OCI-LY7 (cell line): ENCODE results near the gene FRMPD2. TPM values are rescaled to one million over a fixed set of nuclear protein-coding genes. Genes with fewer than 3 reads are reported as not detected.

Experiments
- BruUV-seq: library from RNA; stranded (reverse); fragments of 400-500 nt; replicated peaks from 2 replicates; lab custom pipeline; 2021; lab: Mats Ljungman, UMichigan
- CTCF ChIA-PET: fragments of 300-600 bp; sonication (Branson Sonifier 250); formaldehyde crosslinking; loops from one replicate; lab custom pipeline; 2022; ENCODE audit warnings: antibody characterized with exemption; ENCODE audit not compliant: unreplicated experiment; lab: Charles Lee
- POLR2A ChIA-PET: fragments of 300-600 bp; sonication (Branson Sonifier 250); formaldehyde crosslinking; loops from one replicate; lab custom pipeline; 2022; ENCODE audit warnings: antibody characterized with exemption; lab: Charles Lee
- DNase-seq: peaks from one replicate; pipeline ENCODE4 v3.0.0-alpha.2; 2015; ENCODE audit warnings: low spot score
- H2AFZ ChIP-seq: fragments of 200-600 bp; sonication (generic), shearing (Covaris generic); 2 replicates; pipeline ENCODE4 v1.6.1; 2014; ENCODE audit warnings: mild to moderate bottlenecking, antibody characterized with exemption, low read length, moderate library complexity
- H3K27ac ChIP-seq: fragments of 200-600 bp; sonication (generic); 2 replicates; pipeline ENCODE4 v1.5.1; 2014; ENCODE audit warnings: mixed run types, low read depth, mild to moderate bottlenecking, moderate library complexity, low read length, inconsistent platforms; ENCODE audit not compliant: poor library complexity, severe bottlenecking
- H3K36me3 ChIP-seq: fragments of 200-600 bp; sonication (generic); 2 replicates; pipeline ENCODE4 v1.6.1; 2014; ENCODE audit warnings: mild to moderate bottlenecking, antibody characterized with exemption, low read length, moderate library complexity, mixed read lengths; ENCODE audit not compliant: insufficient read depth
- H3K4me1 ChIP-seq: fragments of 200-600 bp; sonication (generic); 2 replicates; pipeline ENCODE4 v1.5.1; 2014; ENCODE audit warnings: mild to moderate bottlenecking, low read length; ENCODE audit not compliant: insufficient read depth, poor library complexity, severe bottlenecking
- H3K4me2 ChIP-seq: fragments of 200-600 bp; sonication (generic); 2 replicates; pipeline ENCODE4 v1.6.1; 2014; ENCODE audit warnings: mild to moderate bottlenecking, low read length
- H3K4me3 ChIP-seq: fragments of 200-600 bp; sonication (generic); 2 replicates; pipeline ENCODE4 v1.5.1; 2014; ENCODE audit warnings: mild to moderate bottlenecking, low read depth, low read length; ENCODE audit not compliant: poor library complexity, severe bottlenecking
- H3K79me2 ChIP-seq: fragments of 200-600 bp; sonication (generic); 2 replicates; pipeline ENCODE4 v1.6.1; 2016; ENCODE audit warnings: low read depth, mild to moderate bottlenecking, low read length, moderate library complexity, mixed read lengths; ENCODE audit not compliant: insufficient read depth
- H3K9me2 ChIP-seq: fragments of 200-600 bp; sonication (generic); 2 replicates; pipeline ENCODE4 v1.6.1; 2016; ENCODE audit warnings: mild to moderate bottlenecking, low read length, mixed read lengths; ENCODE audit not compliant: insufficient read depth
- H3K9me3 ChIP-seq: fragments of 200-600 bp; sonication (generic); 2 replicates; pipeline ENCODE4 v1.6.1; 2014; ENCODE audit warnings: mild to moderate bottlenecking, mixed run types, low read length, mixed read lengths
- H4K20me1 ChIP-seq: fragments of 200-600 bp; sonication (generic); 2 replicates; pipeline ENCODE4 v1.6.1; 2014; ENCODE audit warnings: mild to moderate bottlenecking, antibody characterized with exemption, low read length, moderate library complexity, mixed read lengths; ENCODE audit not compliant: insufficient read depth
- CTCF ChIP-seq: fragments of 200-600 bp; sonication (generic); conservative IDR thresholded peaks from 2 replicates; pipeline ENCODE4 v1.5.1; 2014; ENCODE audit warnings: mild to moderate bottlenecking, antibody characterized with exemption, low read length, moderate library complexity, mixed read lengths
- EZH2phosphoT487 ChIP-seq: fragments of 200-600 bp; sonication (generic); IDR thresholded peaks from 2 replicates; pipeline ENCODE4 v1.6.1; 2018; ENCODE audit warnings: low read depth, borderline replicate concordance, mild to moderate bottlenecking, mixed run types, antibody characterized with exemption, low read length, moderate library complexity, mixed read lengths
- intact Hi-C: fragments of 100-400 bp; cut with micrococcal nuclease; formaldehyde crosslinking; loops from one replicate; pipeline ENCODE4 v1.10.0; 2022; ENCODE audit not compliant: unreplicated experiment
- total RNA-seq, 2 experiments: library from RNA; depleted of rRNA in 1 of 2; stranded (reverse); fragments of >200 nt in 1 of 2; shearing (Covaris generic) in 1 of 2; gene quantifications; 2 replicates each; pipeline ENCODE4 v1.2.3, GENCODE V29; 2014 to 2022

The FRMPD2 gene
- total RNA-seq, 2 experiments from 2014 or later, result not detected

DNA sequence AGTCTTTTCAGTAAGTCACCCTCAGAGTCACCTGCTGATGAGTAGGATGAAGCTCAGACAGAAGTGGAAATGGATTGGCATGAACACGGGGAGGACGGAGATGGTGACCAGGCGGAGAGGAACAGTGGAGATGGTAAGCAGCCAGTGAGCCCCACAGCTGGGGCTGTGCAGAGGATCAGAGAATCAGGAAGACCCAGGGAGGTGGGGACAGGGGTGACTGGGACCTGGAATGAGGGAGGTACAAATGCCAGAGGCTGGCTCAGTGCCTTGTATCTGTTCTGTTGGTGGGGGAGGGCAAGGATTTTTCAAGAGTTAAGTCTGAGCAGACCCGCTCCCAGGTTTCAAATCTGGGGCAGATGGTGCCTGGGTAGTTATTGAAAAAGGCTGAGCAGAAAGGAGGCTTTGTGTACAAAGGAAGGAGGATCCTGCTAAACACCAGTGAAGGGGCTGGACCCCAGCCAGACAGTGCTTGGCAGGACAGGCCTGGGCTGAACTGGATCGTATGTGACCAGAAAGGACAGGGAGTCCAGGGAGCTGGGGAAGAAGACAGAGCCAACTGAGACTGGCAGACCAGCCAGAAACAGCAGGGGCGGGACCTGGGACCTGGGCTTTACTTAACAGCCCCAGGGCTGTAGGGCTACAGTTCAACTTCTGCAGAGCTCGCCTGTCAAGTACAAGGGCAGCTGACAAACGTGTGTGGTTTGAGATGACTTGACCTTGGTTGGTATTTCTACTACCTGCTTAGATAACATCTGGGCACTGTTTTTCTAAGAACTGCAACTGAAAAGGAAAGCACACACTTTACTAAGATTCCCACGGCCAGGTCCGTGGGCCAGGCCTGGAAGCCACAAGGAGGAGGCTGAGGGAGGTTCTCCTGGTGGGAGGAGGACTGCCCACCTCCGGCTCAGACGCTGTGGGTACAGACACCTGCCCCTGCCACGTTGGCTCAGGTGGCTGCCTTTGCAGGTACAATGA lies 13.2 kb upstream of the FRMPD2 start:
- H3K27ac ChIP-seq, result no peak overlapping the region
- H3K9me2 ChIP-seq, result no peaks in the 10 kb centered on the region
- no peak overlapping the region for H2AFZ ChIP-seq
- TF ChIP-seq CTCF (no peak), EZH2phosphoT487 (no peak)
- ChIA-PET CTCF (no interaction called here), POLR2A (interaction anchor here (1.1 kb wide), 1 partner anchor 13 kb away, joined by 3 read pairs; no protein-coding TSS in a partner anchor)
- H3K79me2 ChIP-seq, result no peaks in the 10 kb centered on the region
- intact Hi-C loops, result no loop called here
- 0 out of 2 replicates have a peak, but pooled peaks cover 7% of the 10 kb centered on the region for H3K9me3 ChIP-seq
- H4K20me1 ChIP-seq, result no peaks in the 10 kb centered on the region
- H3K4me3 ChIP-seq, result no peak overlapping the region
- no peaks in the 10 kb centered on the region for H3K4me1 ChIP-seq
- BruUV-seq, result no TSS peak
- no peaks in the 10 kb centered on the region for H3K36me3 ChIP-seq
- no peak for DNase-seq
- H3K4me2 ChIP-seq, result no peak overlapping the region

DNA sequence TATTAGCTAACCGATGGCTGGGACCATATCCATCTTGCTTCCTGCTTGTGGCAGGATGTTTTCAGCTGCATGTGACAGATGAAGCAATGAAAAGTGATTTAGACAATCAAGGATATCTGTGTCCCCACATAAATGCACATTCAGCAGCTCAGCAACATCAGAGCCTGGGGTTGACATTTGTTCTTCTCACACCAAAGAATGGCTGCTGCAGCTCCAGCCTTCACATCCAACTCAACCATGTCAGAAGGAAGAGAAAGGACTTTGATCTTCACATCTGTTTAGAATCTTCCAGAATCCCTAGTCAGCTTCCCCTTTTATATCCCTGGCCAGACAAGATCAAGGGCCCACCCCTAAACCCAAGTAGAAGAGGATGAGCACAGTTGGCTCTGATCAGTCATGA lies 11.9 kb upstream of the FRMPD2 start:
- H4K20me1 ChIP-seq, result no peaks in the 10 kb centered on the region
- intact Hi-C loops, result no loop called here
- TF ChIP-seq EZH2phosphoT487 (no peak), CTCF (no peak)
- no peaks in the 10 kb centered on the region for H3K36me3 ChIP-seq
- H3K4me3 ChIP-seq, result no peak overlapping the region
- DNase-seq, result no peak
- no TSS peak for BruUV-seq
- ChIA-PET CTCF (no interaction called here), POLR2A (no interaction called here)
- no peak overlapping the region for H3K27ac ChIP-seq
- H3K79me2 ChIP-seq, result no peaks in the 10 kb centered on the region
- H3K9me2 ChIP-seq, result no peaks in the 10 kb centered on the region
- no peak overlapping the region for H3K4me2 ChIP-seq
- H3K4me1 ChIP-seq, result no peaks in the 10 kb centered on the region
- no peak overlapping the region for H2AFZ ChIP-seq
- 0 out of 2 replicates have a peak, but pooled peaks cover 7% of the 10 kb centered on the region for H3K9me3 ChIP-seq

DNA sequence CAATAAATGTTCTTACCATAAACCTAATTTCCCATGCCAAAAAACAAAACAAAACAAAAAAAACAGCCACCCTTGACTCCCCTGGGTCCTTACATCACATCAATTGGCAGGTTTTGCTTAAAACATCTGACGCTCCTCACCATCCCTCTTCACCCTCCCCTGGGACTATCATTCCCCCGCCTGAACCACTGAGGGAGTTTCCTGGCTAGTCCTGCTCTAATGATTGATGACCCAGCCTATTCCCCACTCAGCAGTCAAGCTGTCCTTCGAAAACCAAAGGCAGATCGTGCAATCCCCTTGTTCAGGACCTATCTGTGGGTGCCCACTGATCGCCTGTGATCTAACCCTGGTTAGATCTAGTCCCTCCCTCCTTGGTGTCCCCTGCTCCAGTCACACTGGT lies 11.2 kb upstream of the FRMPD2 start:
- no peaks in the 10 kb centered on the region for H3K9me2 ChIP-seq
- ChIA-PET POLR2A (no interaction called here), CTCF (no interaction called here)
- intact Hi-C loops, result no loop called here
- no peak overlapping the region for H3K4me2 ChIP-seq
- no peaks in the 10 kb centered on the region for H3K4me1 ChIP-seq
- H2AFZ ChIP-seq, result no peak overlapping the region
- TF ChIP-seq EZH2phosphoT487 (no peak), CTCF (no peak)
- no peaks in the 10 kb centered on the region for H4K20me1 ChIP-seq
- H3K79me2 ChIP-seq, result no peaks in the 10 kb centered on the region
- no peak for DNase-seq
- no TSS peak for BruUV-seq
- H3K9me3 ChIP-seq, result 0 out of 2 replicates have a peak, but pooled peaks cover 7% of the 10 kb centered on the region
- no peaks in the 10 kb centered on the region for H3K36me3 ChIP-seq
- no peak overlapping the region for H3K27ac ChIP-seq
- H3K4me3 ChIP-seq, result no peak overlapping the region
